Activated naive CD4-positive, alpha-beta T cell treated with anti-CD3 and anti-CD28 coated beads for 36 hours (primary cell): ENCODE measurements around the gene SCT. TPM values are rescaled to one million over a fixed set of nuclear protein-coding genes. Genes with fewer than 3 reads are reported as not detected.

ENCODE experiments used
- CTCF ChIA-PET: fragments of 350-600 bp; sonication (Branson Sonifier 250); formaldehyde crosslinking; loops from one replicate; lab custom pipeline; 2021; ENCODE audit warnings: antibody characterized with exemption; lab: Charles Lee
- DNase-seq: peaks from one replicate; pipeline ENCODE4 v3.0.0-alpha.2; 2020
- H3K27ac Mint-ChIP-seq: one replicate; pipeline ENCODE4 v1.8.0; 2021; ENCODE audit warnings: mild to moderate bottlenecking, mixed read lengths
- H3K27me3 Mint-ChIP-seq: one replicate; pipeline ENCODE4 v1.8.0; 2021; ENCODE audit warnings: low read depth, mixed read lengths
- H3K36me3 Mint-ChIP-seq: one replicate; pipeline ENCODE4 v1.8.0; 2021; ENCODE audit warnings: low read depth, mixed read lengths
- H3K4me1 Mint-ChIP-seq: one replicate; pipeline ENCODE4 v1.8.0; 2021; ENCODE audit warnings: low read depth, mixed read lengths
- H3K4me3 Mint-ChIP-seq: one replicate; pipeline ENCODE4 v1.8.0; 2021; ENCODE audit warnings: mild to moderate bottlenecking, moderate library complexity, mixed read lengths
- H3K9me3 Mint-ChIP-seq: one replicate; pipeline ENCODE4 v1.8.0; 2021; ENCODE audit warnings: mixed read lengths
- intact Hi-C: fragments of 100-400 bp; cut with micrococcal nuclease; formaldehyde crosslinking; loops from one replicate; pipeline ENCODE4 v1.15.1; 2023
- total RNA-seq, 2 experiments: library from RNA; stranded (reverse); gene quantifications; one replicate each; pipeline ENCODE4 v1.2.3, GENCODE V29; 2021

The SCT gene
- total RNA-seq, 2 experiments from 2014 or later, result not detected

- intact Hi-C loops, result no loop called here
- H3K36me3 Mint-ChIP-seq, result peaks cover 32% of the 10 kb centered on the region
- CTCF ChIA-PET, result interaction anchor here (0.8 kb wide), 1 partner anchor 68 kb away, joined by 3 read pairs; no protein-coding TSS in a partner anchor
- H3K9me3 Mint-ChIP-seq, result no peaks in the 10 kb centered on the region
- DNase-seq, result no peak
- no peaks in the 10 kb centered on the region for H3K27me3 Mint-ChIP-seq
- H3K4me1 Mint-ChIP-seq, result peaks cover 2% of the 10 kb centered on the region
- H3K4me3 Mint-ChIP-seq, result no peak overlapping the region
- no peak overlapping the region for H3K27ac Mint-ChIP-seq
Measured at GRCh38 chr11:596374-596773, 30.6 kb downstream of the SCT start.

DNA sequence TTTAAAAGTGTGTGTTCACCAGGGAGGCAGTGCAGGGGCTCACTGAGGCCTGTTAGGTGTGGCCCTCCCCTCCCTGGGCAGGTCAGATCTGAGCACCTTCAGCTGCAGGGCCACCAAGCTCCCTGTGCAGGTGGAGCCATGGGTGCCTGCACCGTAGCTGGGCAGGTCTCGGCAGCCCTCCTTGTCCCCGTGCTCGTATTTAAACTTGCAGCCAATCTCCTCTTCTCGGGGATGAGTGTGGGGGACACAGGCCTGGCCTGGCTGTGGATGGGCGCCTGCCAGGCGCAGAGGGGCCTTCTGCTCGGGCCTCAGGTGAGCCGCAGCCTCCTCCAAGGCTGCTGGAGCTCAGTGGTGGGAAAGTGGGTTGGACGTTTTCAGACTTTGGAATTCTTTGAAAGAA, 31.6 kb downstream of the SCT start:
- no peaks in the 10 kb centered on the region for H3K9me3 Mint-ChIP-seq
- CTCF ChIA-PET, result interaction anchor here (0.6 to 0.8 kb wide), 2 partner anchors 69 to 130 kb away, joined by 3 to 4 read pairs; no protein-coding TSS in a partner anchor
- DNase-seq, result no peak

DNA sequence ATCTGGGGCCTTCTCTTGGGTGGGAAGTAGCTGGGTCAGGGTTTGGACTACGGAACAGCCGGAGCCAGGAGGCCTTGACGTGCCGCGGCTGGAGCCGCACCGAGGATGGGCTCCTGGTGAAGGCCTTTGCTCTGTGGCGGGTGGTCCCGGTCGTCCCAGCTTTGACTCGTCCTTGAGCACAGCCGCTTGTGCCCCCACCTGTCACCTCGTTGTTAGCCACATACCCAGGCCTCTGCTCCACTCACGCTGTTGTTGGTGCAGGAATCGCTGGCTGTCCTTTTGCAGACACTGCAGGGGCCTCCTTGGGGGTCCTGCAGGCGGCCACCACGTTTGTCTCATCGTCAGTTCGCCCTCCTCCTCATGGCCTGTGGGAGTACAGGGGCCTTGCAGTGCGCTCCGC, 33.6 kb downstream of the SCT start:
- intact Hi-C loops, result no loop called here
- Mint-ChIP-seq H3K27me3 (no peaks in the 10 kb centered on the region), H3K4me1 (peaks cover 3% of the 10 kb centered on the region), H3K4me3 (no peak overlapping the region), H3K36me3 (peaks cover 44% of the 10 kb centered on the region), H3K27ac (no peak overlapping the region), H3K9me3 (no peaks in the 10 kb centered on the region)
- CTCF ChIA-PET, result no interaction called here
- DNase-seq, result no peak

More for the DNA sequence above, 31.6 kb downstream of the SCT start:
- H3K4me1 Mint-ChIP-seq, result peaks cover 2% of the 10 kb centered on the region
- H3K4me3 Mint-ChIP-seq, result no peak overlapping the region
- intact Hi-C loops, result no loop called here
- H3K36me3 Mint-ChIP-seq, result peaks cover 34% of the 10 kb centered on the region
- H3K27me3 Mint-ChIP-seq, result no peaks in the 10 kb centered on the region
- no peak overlapping the region for H3K27ac Mint-ChIP-seq

DNA sequence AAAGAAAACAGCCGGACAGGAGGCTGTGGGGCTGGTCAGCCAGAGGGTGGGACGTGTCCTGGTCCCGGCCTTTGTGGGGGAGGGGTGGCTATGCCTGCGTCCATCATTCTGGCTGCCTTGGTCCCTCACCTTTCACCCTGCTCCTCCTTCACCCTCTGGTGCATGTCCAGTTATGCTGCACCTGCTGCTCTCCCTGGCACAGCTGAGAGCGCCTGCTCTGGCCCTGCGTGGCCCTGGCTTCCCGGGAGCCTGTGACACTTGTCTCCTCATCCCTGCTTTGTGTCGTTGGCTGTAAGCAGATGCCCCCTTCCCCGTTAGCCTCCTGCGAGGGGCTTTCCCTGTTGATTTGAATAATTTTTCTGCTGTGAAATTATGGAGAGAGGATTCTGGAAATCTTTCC, 34.1 kb downstream of the SCT start:
- Mint-ChIP-seq H3K4me3 (no peak overlapping the region), H3K27ac (no peak overlapping the region), H3K27me3 (no peaks in the 10 kb centered on the region), H3K9me3 (no peaks in the 10 kb centered on the region), H3K4me1 (peaks cover 7% of the 10 kb centered on the region), H3K36me3 (peaks cover 47% of the 10 kb centered on the region)
- intact Hi-C loops, result no loop called here
- CTCF ChIA-PET, result no interaction called here
- no peak for DNase-seq

DNA sequence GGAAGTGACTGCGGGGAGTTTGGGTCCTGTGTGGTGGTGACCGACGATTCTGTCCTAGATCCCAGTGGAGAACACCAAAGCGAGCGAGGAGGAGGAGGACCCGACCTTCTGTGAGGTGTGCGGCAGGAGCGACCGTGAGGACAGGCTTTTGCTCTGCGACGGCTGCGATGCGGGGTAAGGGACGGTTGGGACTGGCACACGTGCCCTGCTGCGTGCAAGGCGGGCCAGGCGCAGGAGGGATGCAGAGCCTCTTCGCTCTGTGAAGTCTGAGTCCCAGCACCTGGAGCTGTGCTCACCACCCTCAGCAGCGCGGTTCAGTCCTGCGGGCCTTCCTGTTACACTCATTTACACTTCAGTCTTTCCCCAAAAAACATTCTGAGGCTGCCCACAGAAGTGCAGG, 34.5 kb downstream of the SCT start:
- H3K4me1 Mint-ChIP-seq, result peaks cover 11% of the 10 kb centered on the region
- no peaks in the 10 kb centered on the region for H3K27me3 Mint-ChIP-seq
- no peak for DNase-seq
- intact Hi-C loops, result no loop called here
- H3K36me3 Mint-ChIP-seq, result peaks cover 47% of the 10 kb centered on the region
- H3K4me3 Mint-ChIP-seq, result no peak overlapping the region
- CTCF ChIA-PET, result no interaction called here
- no peaks in the 10 kb centered on the region for H3K9me3 Mint-ChIP-seq
- no peak overlapping the region for H3K27ac Mint-ChIP-seq

DNA sequence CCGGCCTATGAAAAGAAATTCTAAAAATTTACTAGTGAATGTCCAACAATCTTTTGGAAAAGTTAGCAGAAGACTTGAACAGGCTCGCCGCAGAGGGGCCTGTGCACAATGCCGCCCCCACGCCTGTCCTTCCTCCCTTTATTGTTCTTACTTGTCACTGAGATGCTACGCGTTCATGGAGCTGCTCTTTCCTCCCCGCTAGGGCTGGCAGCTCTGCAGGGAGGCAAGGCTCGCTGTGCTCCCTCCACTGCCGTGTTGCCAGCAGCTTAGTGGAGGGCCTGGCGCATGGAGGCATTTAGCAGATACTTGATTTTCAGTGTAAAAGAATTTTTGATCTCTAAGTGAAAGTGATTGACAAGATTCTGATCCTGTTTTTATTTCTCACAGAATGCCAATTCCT, 36.0 kb downstream of the SCT start:
- no peak overlapping the region for H3K4me3 Mint-ChIP-seq
- no peaks in the 10 kb centered on the region for H3K27me3 Mint-ChIP-seq
- peaks cover 46% of the 10 kb centered on the region for H3K36me3 Mint-ChIP-seq
- CTCF ChIA-PET, result interaction anchor here (0.7 to 1.5 kb wide), 2 partner anchors 66 to 72 kb away, joined by 3 to 4 read pairs; no protein-coding TSS in a partner anchor
- intact Hi-C loops, result no loop called here
- H3K9me3 Mint-ChIP-seq, result no peaks in the 10 kb centered on the region
- peaks cover 24% of the 10 kb centered on the region for H3K4me1 Mint-ChIP-seq
- H3K27ac Mint-ChIP-seq, result no peak overlapping the region
- no peak for DNase-seq

DNA sequence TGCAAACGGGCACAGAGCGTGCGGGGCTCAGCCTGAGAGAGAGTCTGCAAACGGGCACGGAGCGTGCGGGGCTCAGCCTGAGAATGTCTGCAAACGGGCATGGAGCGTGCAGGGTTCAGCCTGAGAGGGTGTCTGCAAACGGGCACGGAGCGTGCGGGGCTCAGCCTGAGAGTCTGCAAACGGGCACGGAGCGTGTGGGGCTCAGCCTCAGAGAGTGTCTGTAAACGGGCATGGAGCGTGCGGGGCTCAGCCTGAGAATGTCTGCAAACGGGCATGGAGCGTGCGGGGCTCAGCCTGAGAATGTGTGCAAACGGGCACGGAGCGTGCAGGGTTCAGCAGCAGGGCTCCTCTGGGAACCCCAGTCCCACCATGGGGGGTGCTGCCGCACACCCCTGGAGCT, 37.2 kb downstream of the SCT start:
- DNase-seq, result no peak
- Mint-ChIP-seq H3K9me3 (no peaks in the 10 kb centered on the region), H3K4me3 (no peak overlapping the region), H3K4me1 (peaks cover 25% of the 10 kb centered on the region), H3K27ac (no peak overlapping the region), H3K36me3 (peaks cover 46% of the 10 kb centered on the region), H3K27me3 (no peaks in the 10 kb centered on the region)
- CTCF ChIA-PET, result interaction anchor here (1.1 kb wide), 1 partner anchor 136 kb away, joined by 3 read pairs; no protein-coding TSS in a partner anchor
- intact Hi-C loops, result loop anchor here (2.0 kb wide), 1 partner anchor 21 kb away; no protein-coding TSS in a partner anchor

DNA sequence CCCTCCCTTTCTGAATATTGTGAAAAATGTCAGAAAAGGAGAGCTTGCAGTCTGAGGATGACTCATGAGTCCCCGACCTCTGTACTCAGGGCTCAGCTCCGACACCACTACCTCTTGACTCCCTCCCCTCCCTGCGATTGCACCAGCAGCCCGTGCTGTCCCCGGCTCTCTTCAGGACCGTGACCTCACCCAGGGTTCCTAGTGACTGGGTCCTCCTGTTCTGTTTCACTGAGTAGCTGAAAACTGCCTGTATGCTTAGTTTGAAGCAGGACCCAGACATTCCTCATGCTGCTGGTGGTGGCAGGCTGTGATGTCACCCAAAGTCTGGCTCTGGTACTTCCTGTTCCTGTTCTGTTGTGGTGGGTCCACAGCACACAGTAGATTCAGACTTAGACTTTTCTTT, 39.0 kb downstream of the SCT start:
- Mint-ChIP-seq H3K4me1 (peaks cover 25% of the 10 kb centered on the region), H3K27me3 (no peaks in the 10 kb centered on the region), H3K36me3 (peaks cover 43% of the 10 kb centered on the region), H3K4me3 (peak overlapping the region; percentile 70), H3K9me3 (no peaks in the 10 kb centered on the region), H3K27ac (peak overlapping the region; percentile 99)
- CTCF ChIA-PET, result interaction anchor here (0.7 to 1.3 kb wide), 5 partner anchors 10 to 187 kb away, joined by 3 to 4 read pairs (median 3); no protein-coding TSS in a partner anchor
- intact Hi-C loops, result loop anchor here (1.0 to 2.0 kb wide), 3 partner anchors 19 to 82 kb away; no protein-coding TSS in a partner anchor
- peak; percentile 87 for DNase-seq

DNA sequence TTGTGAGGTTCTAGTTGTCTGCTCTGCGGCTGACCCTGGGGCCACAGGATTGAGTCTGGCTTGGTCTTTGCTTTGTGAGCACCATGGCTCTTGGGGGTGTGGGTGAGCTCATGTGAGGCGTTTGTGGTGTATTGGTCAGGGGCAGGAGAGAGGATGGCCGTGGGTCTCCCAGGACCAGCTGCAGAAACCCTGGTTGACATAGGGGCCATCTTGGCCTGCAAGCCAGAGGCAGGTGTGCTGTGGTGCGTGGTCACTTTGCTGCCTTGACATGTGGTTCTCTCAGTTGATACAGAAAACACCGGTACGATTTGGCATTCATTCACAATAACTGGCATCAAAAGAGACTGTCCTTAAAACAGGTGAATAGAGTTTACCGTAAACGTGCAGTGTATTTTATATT, 39.4 kb downstream of the SCT start:
- intact Hi-C loops, result no loop called here

GRCh38 chr11:586376-587316, 40.3 kb downstream of the SCT start:
- H3K9me3 Mint-ChIP-seq, result no peaks in the 10 kb centered on the region
- CTCF ChIA-PET, result interaction anchor here (1.3 kb wide), 1 partner anchor 137 kb away, joined by 3 read pairs; no protein-coding TSS in a partner anchor
- no peaks in the 10 kb centered on the region for H3K27me3 Mint-ChIP-seq
- peaks cover 39% of the 10 kb centered on the region for H3K36me3 Mint-ChIP-seq
- H3K27ac Mint-ChIP-seq, result peak overlapping the region; percentile 99
- DNase-seq, result no peak
- peaks cover 27% of the 10 kb centered on the region for H3K4me1 Mint-ChIP-seq
- intact Hi-C loops, result no loop called here
- no peak overlapping the region for H3K4me3 Mint-ChIP-seq

More for the DNA sequence above, 39.4 kb downstream of the SCT start:
- Mint-ChIP-seq H3K9me3 (no peaks in the 10 kb centered on the region), H3K4me3 (peak overlapping the region; percentile 70), H3K4me1 (peaks cover 25% of the 10 kb centered on the region), H3K27ac (peak overlapping the region; percentile 99), H3K27me3 (no peaks in the 10 kb centered on the region), H3K36me3 (peaks cover 40% of the 10 kb centered on the region)
- no peak for DNase-seq
- CTCF ChIA-PET, result interaction anchor here (0.7 to 1.3 kb wide), 4 partner anchors 9 to 188 kb away, joined by 3 to 4 read pairs (median 3); no protein-coding TSS in a partner anchor

DNA sequence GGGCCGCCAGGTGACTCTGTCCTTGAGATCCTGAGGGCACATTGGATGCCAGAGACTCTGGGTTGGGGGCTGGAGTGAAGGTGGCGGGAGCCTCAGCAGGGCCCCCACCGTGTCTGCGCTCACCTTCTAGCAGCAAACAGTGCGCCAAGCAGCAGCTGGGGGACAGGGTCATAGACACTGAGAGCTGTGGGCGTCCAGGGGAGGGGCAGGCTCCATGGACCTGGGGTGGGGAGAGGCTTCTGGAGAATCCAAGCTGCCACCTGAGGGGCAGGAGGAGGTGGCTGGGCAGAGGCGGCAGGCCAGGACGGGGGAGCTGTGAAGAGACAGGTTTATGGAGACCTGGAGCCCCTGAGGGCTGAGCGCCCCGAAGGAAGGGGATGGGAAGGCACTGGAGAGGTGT, 42.7 kb downstream of the SCT start:
- CTCF ChIA-PET, result no interaction called here
- no peak overlapping the region for H3K27ac Mint-ChIP-seq
- no peaks in the 10 kb centered on the region for H3K27me3 Mint-ChIP-seq
- no peaks in the 10 kb centered on the region for H3K9me3 Mint-ChIP-seq
- intact Hi-C loops, result no loop called here
- peaks cover 28% of the 10 kb centered on the region for H3K36me3 Mint-ChIP-seq
- DNase-seq, result no peak
- H3K4me1 Mint-ChIP-seq, result peaks cover 40% of the 10 kb centered on the region
- no peak overlapping the region for H3K4me3 Mint-ChIP-seq

- no peak for DNase-seq
- H3K27me3 Mint-ChIP-seq, result no peaks in the 10 kb centered on the region
- intact Hi-C loops, result no loop called here
- no peak overlapping the region for H3K4me3 Mint-ChIP-seq
- CTCF ChIA-PET, result no interaction called here
- H3K4me1 Mint-ChIP-seq, result peaks cover 47% of the 10 kb centered on the region
- H3K27ac Mint-ChIP-seq, result no peak overlapping the region
- peaks cover 18% of the 10 kb centered on the region for H3K36me3 Mint-ChIP-seq
- no peaks in the 10 kb centered on the region for H3K9me3 Mint-ChIP-seq
Measured at GRCh38 chr11:581752-582151, 45.2 kb downstream of the SCT start.
